Adrenal gland (tissue), 12 donors: Measurements from ENCODE around the gene DCC. TPM values are rescaled to one million over a fixed set of nuclear protein-coding genes. Genes with fewer than 3 reads are reported as not detected.

Experiments used
- DNase-seq, 7 donors: peaks; one replicate each; pipeline ENCODE4 v3.0.0-alpha.2; 2019 to 2020
- H3K27ac ChIP-seq, 5 donors: fragments of 200-600 bp; sonication (generic) in 4 of 5; 1 replicate in 3 of 5; 2 replicates in 2 of 5; pipeline versions ENCODE4 v1.5.1 to v1.8.0; 2016 to 2020; ENCODE audit warnings: mild to moderate bottlenecking in 1 of 5
- H3K27me3 ChIP-seq: fragments of 200-600 bp; 2 replicates; pipeline ENCODE4 v1.8.0; 2021
- H3K36me3 ChIP-seq, 2 donors: fragments of 200-600 bp; replicated peaks in 1 of 2; 1 replicate in 1 of 2; 2 replicates in 1 of 2; pipeline versions ENCODE4 v1.5.1 to v1.8.0; 2018 to 2022
- H3K4me1 ChIP-seq, 2 donors: fragments of 200-600 bp; replicated peaks in 1 of 2; 1 replicate in 1 of 2; 2 replicates in 1 of 2; pipeline versions ENCODE4 v1.5.1 to v1.8.0; 2018 to 2021
- H3K4me3 ChIP-seq, 4 donors: fragments of 200-600 bp; sonication (generic) in 3 of 4; one replicate each; pipeline ENCODE4 v1.5.1; 2016 to 2018
- H3K9me3 ChIP-seq, 3 donors: fragments of 200-600 bp; sonication (generic) in 1 of 3; replicated peaks in 1 of 3; 1 replicate in 2 of 3; 2 replicates in 1 of 3; pipeline versions ENCODE4 v1.5.1 to v1.8.0; 2016 to 2021
- POLR2A ChIP-seq, 2 donors: fragments of 450-650 bp; IDR thresholded peaks; one replicate each; pipeline ENCODE4 v1.6.1; 2017; ENCODE audit warnings: antibody characterized with exemption in 2 of 2, mild to moderate bottlenecking in 2 of 2, moderate library complexity in 1 of 2
- WGBS, 4 donors: extraction: QIAGEN DNeasy Blood & Tissue Kit in 2 of 4; methylation state at CpG; one replicate each; pipeline versions ENCODE4 v1.1.5 to v1.1.7; 2013 to 2017; 5-methylcytosine and 5-hydroxymethylcytosine counted together
- intact Hi-C, 2 donors: fragments of 100-400 bp; cut with DNase I; formaldehyde crosslinking; loops; one replicate each; pipeline versions ENCODE4 v1.14.1 to v1.15.0; 2022 to 2023
- polyA plus RNA-seq, 3 donors: library from polyadenylated mRNA; stranded (reverse); fragments of 200-250 nt in 2 of 3; fragments of 350-450 nt in 1 of 3; fragmentation: Illumina TruSeq in 1 of 3; extraction: RNeasy Lipid Tissue Mini Kit (QIAGEN cat#74804) in 1 of 3; gene quantifications; one replicate each; pipeline ENCODE4 v1.2.3, GENCODE V29; 2013 to 2014
- total RNA-seq, 9 donors: library from RNA; depleted of rRNA in 4 of 9; stranded (reverse); fragments of >200 nt in 4 of 9; fragments of 120-200 nt in 1 of 9; fragmentation: NEBNext Ultra II Directional in 1 of 9; extraction: Animal tissue kit (Norgen Biotek cat#: 25700) in 1 of 9; gene quantifications; one replicate each; pipeline versions ENCODE4 v1.1.0 to v1.2.4, GENCODE V29; 2013 to 2023
- TF ChIP-seq, protein P1 (sequence below), 6 experiments: fragments of 450-650 bp in 4 of 6; fragments of 200-600 bp in 2 of 6; sonication (generic) in 1 of 6; IDR thresholded peaks; 1 replicate in 5 of 6; 2 replicates in 1 of 6; pipeline versions ENCODE4 v1.5.1 to v1.8.0; 2016 to 2021; ENCODE audit warnings: antibody characterized with exemption in 6 of 6, mild to moderate bottlenecking in 2 of 6, moderate library complexity in 1 of 6
- donor health status: healthy with polysubstance abuse.
- donor health status: Bipolar disorder and iron deficiency.
- donor health status: DM: yes; HTN: yes; CAD: no.
- donor health status: DM: no; HTN: no; CAD: no.
- donor health status: DM: no; HTN: no; CAD: no.
- donor health status: DM: yes; HTN: yes; CAD: no.

DCC gene
- total and polyA plus RNA-seq, 12 donors: 0.33 to 3.5 (median 1.1) TPM; not detected in 1

DNA sequence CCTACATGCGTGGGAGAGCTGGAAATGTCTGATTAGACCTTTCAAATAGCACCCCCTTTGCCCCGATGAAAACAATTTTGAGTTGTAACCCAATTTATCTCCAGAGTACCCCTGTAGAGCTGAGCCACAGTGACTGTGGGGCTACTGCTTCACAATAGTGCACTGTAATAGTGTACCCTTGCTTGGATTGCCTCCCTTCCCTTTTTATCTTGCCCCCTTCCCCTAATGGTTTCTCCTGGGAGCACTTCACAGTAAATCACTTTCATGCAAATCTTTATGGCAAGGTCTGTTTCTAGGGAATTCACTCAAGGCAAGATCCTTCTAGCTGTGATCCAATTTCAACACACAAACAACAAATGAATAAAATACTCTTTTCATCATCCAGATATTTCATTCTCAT, 1196.9 kb downstream of the DCC start:
- TF ChIP-seq, protein P1, sequence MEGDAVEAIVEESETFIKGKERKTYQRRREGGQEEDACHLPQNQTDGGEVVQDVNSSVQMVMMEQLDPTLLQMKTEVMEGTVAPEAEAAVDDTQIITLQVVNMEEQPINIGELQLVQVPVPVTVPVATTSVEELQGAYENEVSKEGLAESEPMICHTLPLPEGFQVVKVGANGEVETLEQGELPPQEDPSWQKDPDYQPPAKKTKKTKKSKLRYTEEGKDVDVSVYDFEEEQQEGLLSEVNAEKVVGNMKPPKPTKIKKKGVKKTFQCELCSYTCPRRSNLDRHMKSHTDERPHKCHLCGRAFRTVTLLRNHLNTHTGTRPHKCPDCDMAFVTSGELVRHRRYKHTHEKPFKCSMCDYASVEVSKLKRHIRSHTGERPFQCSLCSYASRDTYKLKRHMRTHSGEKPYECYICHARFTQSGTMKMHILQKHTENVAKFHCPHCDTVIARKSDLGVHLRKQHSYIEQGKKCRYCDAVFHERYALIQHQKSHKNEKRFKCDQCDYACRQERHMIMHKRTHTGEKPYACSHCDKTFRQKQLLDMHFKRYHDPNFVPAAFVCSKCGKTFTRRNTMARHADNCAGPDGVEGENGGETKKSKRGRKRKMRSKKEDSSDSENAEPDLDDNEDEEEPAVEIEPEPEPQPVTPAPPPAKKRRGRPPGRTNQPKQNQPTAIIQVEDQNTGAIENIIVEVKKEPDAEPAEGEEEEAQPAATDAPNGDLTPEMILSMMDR (IDR thresholded peaks at IDR 0.05): no peak
- no peak for TF ChIP-seq POLR2A (IDR thresholded peaks at IDR 0.05)

DNA sequence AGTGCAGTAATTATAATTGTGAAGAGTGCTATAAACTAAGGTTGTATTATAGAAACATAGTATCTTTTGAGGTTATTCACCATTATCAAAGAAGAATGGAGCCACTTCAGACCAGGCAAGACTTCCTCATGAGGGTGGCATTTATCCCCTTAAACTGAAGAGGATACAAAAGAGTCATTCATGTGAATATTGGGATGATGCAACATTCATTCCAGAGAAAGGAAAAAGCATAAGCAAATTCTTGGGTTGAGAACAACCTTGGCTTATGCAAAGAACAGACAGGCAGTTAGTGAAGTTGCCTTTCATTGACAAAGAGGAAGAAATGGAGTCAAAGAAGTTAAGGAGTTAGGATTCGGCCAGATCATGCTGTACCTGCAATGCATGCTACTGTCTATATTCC, 1201.9 kb downstream of the DCC start:
- intact Hi-C loops: no loop called here
- 57 to 74% (median 69%) methylated on average over 1 of the region's 1 CpG for WGBS, 4 donors

More for the DNA sequence above, 1196.9 kb downstream of the DCC start:
- no peaks in the 10 kb centered on the region for H3K27me3 ChIP-seq
- DNase-seq: no peak
- intact Hi-C loops: no loop called here
- H3K36me3 ChIP-seq: no peaks in the 10 kb centered on the region
- no peaks in the 10 kb centered on the region for H3K4me1 ChIP-seq
- no peaks in the 10 kb centered on the region for H3K9me3 ChIP-seq
- 71 to 77% (median 74%) methylated on average over 2 of the region's 2 CpGs for WGBS, 4 donors
- H3K27ac ChIP-seq: no peak overlapping the region
- H3K4me3 ChIP-seq: no peak overlapping the region

DNA sequence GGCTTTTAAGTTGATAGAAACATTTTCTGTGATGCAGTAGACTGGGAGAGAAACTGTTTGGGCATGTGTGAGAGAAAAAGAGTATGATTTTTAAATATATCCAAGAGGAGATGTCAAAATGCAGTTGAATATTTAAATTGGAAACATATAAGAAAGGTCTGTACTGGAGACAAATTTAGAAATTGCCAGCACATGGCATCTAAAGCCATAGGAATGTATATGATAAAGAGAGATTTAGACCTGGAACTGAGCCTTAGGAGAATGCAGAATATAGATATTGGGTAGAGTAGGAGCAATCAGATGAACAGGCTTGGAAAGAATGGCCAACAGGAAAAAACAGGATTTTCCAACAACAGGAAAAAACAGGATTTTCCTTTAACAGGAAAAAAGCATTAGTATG, 1203.7 kb downstream of the DCC start:
- intact Hi-C loops: no loop called here
- Histone ChIP-seq H3K4me1 (no peaks in the 10 kb centered on the region), H3K4me3 (no peak overlapping the region), H3K27ac (no peak overlapping the region), H3K36me3 (no peaks in the 10 kb centered on the region), H3K9me3 (no peaks in the 10 kb centered on the region), H3K27me3 (no peaks in the 10 kb centered on the region)
- TF ChIP-seq, protein P1 (IDR thresholded peaks at IDR 0.05): no peak
- no peak for TF ChIP-seq POLR2A (IDR thresholded peaks at IDR 0.05)
- DNase-seq: no peak

More for the DNA sequence above, 1201.9 kb downstream of the DCC start:
- H3K4me1 ChIP-seq: no peaks in the 10 kb centered on the region
- DNase-seq: no peak
- no peaks in the 10 kb centered on the region for H3K9me3 ChIP-seq
- no peaks in the 10 kb centered on the region for H3K27me3 ChIP-seq
- no peak overlapping the region for H3K4me3 ChIP-seq
- TF ChIP-seq POLR2A (IDR thresholded peaks at IDR 0.05): no peak
- TF ChIP-seq, protein P1 (IDR thresholded peaks at IDR 0.05): no peak
- H3K36me3 ChIP-seq: no peaks in the 10 kb centered on the region
- no peak overlapping the region for H3K27ac ChIP-seq

DNA sequence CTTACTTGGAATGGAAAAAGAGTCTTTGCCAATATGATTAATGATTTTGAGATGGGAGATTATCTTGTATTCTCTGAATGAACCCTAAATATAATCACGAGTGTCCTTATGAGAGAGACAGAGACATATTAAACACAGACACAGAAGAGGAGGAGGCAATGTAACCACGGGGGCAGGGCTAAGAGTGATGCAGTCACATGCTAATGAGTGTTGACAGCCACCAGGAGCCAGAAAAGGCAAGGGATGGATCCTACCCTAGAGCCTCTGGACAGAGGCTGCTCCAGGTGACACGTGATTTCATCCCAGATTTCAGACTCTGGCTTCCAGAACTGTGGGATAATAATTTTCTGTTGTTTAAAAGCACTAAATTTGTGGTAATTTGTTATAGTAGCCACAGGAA, 1204.9 kb downstream of the DCC start:
- Histone ChIP-seq H3K4me3 (no peak overlapping the region), H3K27me3 (no peaks in the 10 kb centered on the region), H3K27ac (no peak overlapping the region), H3K4me1 (no peaks in the 10 kb centered on the region), H3K36me3 (no peaks in the 10 kb centered on the region), H3K9me3 (no peaks in the 10 kb centered on the region)
- TF ChIP-seq, protein P1 (IDR thresholded peaks at IDR 0.05): no peak
- no peak for TF ChIP-seq POLR2A (IDR thresholded peaks at IDR 0.05)
- WGBS, 4 donors: 31 to 55% (median 40%) methylated on average over 2 to 3 of the region's 3 CpGs
- intact Hi-C loops: no loop called here
- no peak for DNase-seq
